HEK293T (cell line): ENCODE results near the gene PSMB1.
"Not testable (repeated sequence)": the region's sequence is repeated elsewhere in the genome, so short reads cannot be mapped to it uniquely, and the experiment has no call there.

ENCODE experiments used
- CTCF ChIA-PET: fragments of 350-600 bp; formaldehyde crosslinking; extraction: SDS; loops from one replicate; lab custom pipeline; 2021; ENCODE audit warnings: antibody characterized with exemption, inconsistent platforms; lab: Yijun Ruan, JAX
- POLR2A ChIA-PET: fragments of 350-600 bp; formaldehyde crosslinking; extraction: SDS; loops from one replicate; lab custom pipeline; 2020; ENCODE audit warnings: antibody characterized with exemption, inconsistent platforms; lab: Yijun Ruan, JAX
- DNase-seq: peaks from one replicate; pipeline ENCODE4 v3.0.0; 2012; ENCODE audit warnings: mixed read lengths; ENCODE audit errors: extremely low spot score
- ARNT ChIP-seq: fragments of 450-650 bp; IDR thresholded peaks from 2 replicates; pipeline ENCODE4 v1.6.1; 2017; ENCODE audit warnings: mild to moderate bottlenecking
- BHLHE40 ChIP-seq: fragments of 450-650 bp; IDR thresholded peaks from 2 replicates; pipeline ENCODE4 v1.6.1; 2016; ENCODE audit warnings: mild to moderate bottlenecking, moderate library complexity, borderline replicate concordance
- CTBP1 ChIP-seq: fragments of 450-650 bp; IDR thresholded peaks from 2 replicates; pipeline ENCODE4 v1.6.1; 2016; ENCODE audit warnings: borderline replicate concordance
- ELF4 ChIP-seq: fragments of 450-650 bp; IDR thresholded peaks from 2 replicates; pipeline ENCODE4 v1.6.1; 2017; ENCODE audit warnings: antibody characterized with exemption
- FOXA1 ChIP-seq: fragments of 450-650 bp; IDR thresholded peaks from 2 replicates; pipeline ENCODE4 v1.6.1; 2016; ENCODE audit warnings: mild to moderate bottlenecking
- FOXK2 ChIP-seq: fragments of 450-650 bp; IDR thresholded peaks from 2 replicates; pipeline ENCODE4 v1.6.1; 2016; ENCODE audit warnings: mild to moderate bottlenecking
- FOXM1 ChIP-seq: fragments of 450-650 bp; IDR thresholded peaks from 2 replicates; pipeline ENCODE4 v1.6.1; 2017; ENCODE audit warnings: mild to moderate bottlenecking, borderline replicate concordance
- HDGF ChIP-seq: fragments of 450-650 bp; IDR thresholded peaks from 2 replicates; pipeline ENCODE4 v1.6.1; 2017; ENCODE audit warnings: antibody characterized with exemption, borderline replicate concordance
- L3MBTL2 ChIP-seq: fragments of 450-650 bp; conservative IDR thresholded peaks from 2 replicates; pipeline ENCODE4 v1.6.1; 2016; ENCODE audit warnings: mild to moderate bottlenecking
- LEF1 ChIP-seq: fragments of 450-650 bp; IDR thresholded peaks from 2 replicates; pipeline ENCODE4 v1.6.1; 2017; ENCODE audit warnings: mild to moderate bottlenecking, borderline replicate concordance
- NFRKB ChIP-seq: fragments of 450-650 bp; IDR thresholded peaks from 2 replicates; pipeline ENCODE4 v1.6.1; 2016; ENCODE audit warnings: mild to moderate bottlenecking, moderate library complexity
- PKNOX1 ChIP-seq: fragments of 450-650 bp; IDR thresholded peaks from 2 replicates; pipeline ENCODE4 v1.6.1; 2016
- SP1 ChIP-seq: fragments of 450-650 bp; IDR thresholded peaks from 2 replicates; pipeline ENCODE4 v1.6.1; 2017
- SUZ12 ChIP-seq: fragments of 450-650 bp; IDR thresholded peaks from 2 replicates; pipeline ENCODE4 v1.6.1; 2016; ENCODE audit warnings: mild to moderate bottlenecking
- TARDBP ChIP-seq: fragments of 450-650 bp; IDR thresholded peaks from 2 replicates; pipeline ENCODE4 v1.6.1; 2016
- ZNF384 ChIP-seq: fragments of 450-650 bp; IDR thresholded peaks from 2 replicates; pipeline ENCODE4 v1.6.1; 2016

Gene PSMB1

GRCh38 chr6:170514908-170515307, 38.2 kb downstream of the PSMB1 start:
- no peak for DNase-seq
- TF ChIP-seq ZNF384 = no peak
- no peak for TF ChIP-seq FOXA1
- no peak for TF ChIP-seq SP1
- CTCF ChIA-PET = no interaction called here
- POLR2A ChIA-PET = no interaction called here

GRCh38 chr6:170512249-170512648, 40.9 kb downstream of the PSMB1 start:
- TF ChIP-seq L3MBTL2 = no peak
- TF ChIP-seq FOXK2 = no peak
- no peak for TF ChIP-seq HDGF
- TF ChIP-seq FOXM1 = no peak
- no peak for TF ChIP-seq LEF1
- no peak for TF ChIP-seq PKNOX1
- TF ChIP-seq FOXA1 = no peak
- no peak for TF ChIP-seq ZNF384
- no peak for TF ChIP-seq SP1
- no peak for TF ChIP-seq TARDBP
- TF ChIP-seq NFRKB = no peak
- TF ChIP-seq BHLHE40 = no peak
- no peak for TF ChIP-seq CTBP1
- TF ChIP-seq ARNT = no peak
- TF ChIP-seq SUZ12 = no peak
- no peak for DNase-seq
- ChIA-PET POLR2A (no interaction called here), CTCF (no interaction called here)

- ChIA-PET CTCF (no interaction called here), POLR2A (no interaction called here)
- no peak for TF ChIP-seq TARDBP
- TF ChIP-seq PKNOX1 = no peak
- TF ChIP-seq CTBP1 = no peak
- TF ChIP-seq ARNT = no peak
- TF ChIP-seq FOXK2 = no peak
- TF ChIP-seq SUZ12 = no peak
- no peak for TF ChIP-seq BHLHE40
- TF ChIP-seq NFRKB = no peak
- no peak for TF ChIP-seq LEF1
- no peak for TF ChIP-seq SP1
- no peak for TF ChIP-seq ZNF384
- no peak for DNase-seq
Observed at GRCh38 chr6:170510631-170511030, 42.5 kb downstream of the PSMB1 start.

- POLR2A ChIA-PET = no interaction called here
- no peak for TF ChIP-seq SUZ12
- no peak for TF ChIP-seq FOXK2
- no peak for TF ChIP-seq TARDBP
- TF ChIP-seq ELF4 = no peak
- no peak for TF ChIP-seq NFRKB
- TF ChIP-seq BHLHE40 = no peak
- no peak for TF ChIP-seq LEF1
- TF ChIP-seq ZNF384 = no peak
- TF ChIP-seq SP1 = no peak
- no peak for TF ChIP-seq FOXM1
- no peak for TF ChIP-seq FOXA1
- TF ChIP-seq ARNT = no peak
- TF ChIP-seq L3MBTL2 = no peak
- TF ChIP-seq HDGF = no peak
- TF ChIP-seq CTBP1 = no peak
- no peak for TF ChIP-seq PKNOX1
- CTCF ChIA-PET = no interaction called here
- no peak for DNase-seq
Observed at GRCh38 chr6:170509723-170510018, 43.4 kb downstream of the PSMB1 start.

GRCh38 chr6:170508892-170509722, 44.0 kb downstream of the PSMB1 start:
- POLR2A ChIA-PET, DNase-seq: not testable (repeated sequence)
- CTCF ChIA-PET = interaction anchor here (1.2 kb wide), 1 partner anchor 8 kb away, joined by 7 read pairs; no protein-coding TSS in a partner anchor

- CTCF ChIA-PET = interaction anchor here (1.2 kb wide), 1 partner anchor 9 kb away, joined by 7 read pairs; no protein-coding TSS in a partner anchor
- POLR2A ChIA-PET, DNase-seq: not testable (repeated sequence)
Observed at GRCh38 chr6:170508275-170508674, 44.8 kb downstream of the PSMB1 start.

GRCh38 chr6:170507728-170508127, 45.4 kb downstream of the PSMB1 start:
- CTCF ChIA-PET, DNase-seq, POLR2A ChIA-PET: not testable (repeated sequence)
